HTERT RPE-1 (cell line): Measurements from ENCODE around the gene SPACA7.

Experiments
- in situ Hi-C: fragments of 300-500 bp; cut with MboI; formaldehyde crosslinking; loops from 4 replicates; pipeline ENCODE4 v1.14.3; 2020; ENCODE audit warnings: low sequenced_read_pairs

SPACA7 gene, protein sequence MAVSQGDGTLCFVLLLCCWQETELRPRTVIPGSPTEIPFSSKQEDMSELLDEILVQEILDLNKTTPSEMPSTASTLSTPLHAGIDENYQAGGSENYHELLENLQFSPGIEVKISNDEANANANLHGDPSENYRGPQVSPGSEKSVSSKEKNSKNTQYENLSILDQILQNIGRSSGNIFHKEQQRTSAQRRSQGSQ

GRCh38 chr13:112376050-112376681, at the start of gene SPACA7:
TSS of gene SPACA7 (plus strand) at chr13:112376355. CDS start at chr13:112376386, 31 bp downstream.
- in situ Hi-C loops = no loop called here

GRCh38 chr13:112326821-112327370, 49.3 kb upstream of the SPACA7 start:
- in situ Hi-C loops = no loop called here

- in situ Hi-C loops = no loop called here
These were observed 47.2 kb upstream of the SPACA7 start for GRCh38 chr13:112328936-112329335.

DNA sequence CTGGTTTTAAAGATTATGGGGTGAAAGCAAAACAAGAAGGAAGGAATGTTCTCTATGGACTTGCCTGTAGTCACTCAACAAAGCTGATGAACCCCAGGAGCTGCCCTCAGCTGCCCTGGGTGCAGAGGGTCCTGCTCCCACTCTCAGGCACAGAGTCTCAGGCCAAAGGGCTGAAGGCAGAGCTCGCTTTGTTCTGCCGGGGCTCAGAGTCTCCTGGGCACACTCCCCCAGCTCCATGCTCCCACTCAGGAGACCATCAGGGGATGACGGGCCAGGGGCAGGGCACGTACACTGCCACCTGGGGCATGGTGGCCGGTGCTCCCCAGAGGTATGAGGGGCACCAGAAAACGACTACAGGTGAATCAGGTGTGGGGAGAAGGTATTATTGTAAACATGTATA, 46.8 kb upstream of the SPACA7 start:
- in situ Hi-C loops = no loop called here

DNA sequence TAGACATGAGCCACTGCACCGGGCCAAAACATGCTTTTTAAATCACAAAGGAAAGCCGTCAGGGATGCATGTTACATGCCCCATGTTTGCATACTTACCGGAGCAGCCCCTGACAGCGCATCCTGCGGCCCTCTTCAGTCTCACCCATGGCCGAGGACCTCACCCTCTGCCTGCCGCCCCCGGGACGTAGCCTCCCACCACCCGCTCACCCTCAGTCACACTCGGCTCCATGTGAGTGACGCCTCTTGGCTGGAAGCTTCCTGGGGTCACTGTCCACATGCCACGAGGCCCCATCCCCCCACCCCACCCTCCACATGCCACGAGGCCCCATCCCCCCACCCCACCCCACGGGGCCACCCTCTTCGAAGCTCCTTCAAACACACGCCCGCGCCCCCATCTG, 46.1 kb upstream of the SPACA7 start:
- in situ Hi-C loops = no loop called here

- in situ Hi-C loops = no loop called here
These were observed 45.4 kb upstream of the SPACA7 start for GRCh38 chr13:112330479-112331381.

- in situ Hi-C loops = no loop called here
These were observed 44.5 kb upstream of the SPACA7 start for GRCh38 chr13:112331675-112332074.

DNA sequence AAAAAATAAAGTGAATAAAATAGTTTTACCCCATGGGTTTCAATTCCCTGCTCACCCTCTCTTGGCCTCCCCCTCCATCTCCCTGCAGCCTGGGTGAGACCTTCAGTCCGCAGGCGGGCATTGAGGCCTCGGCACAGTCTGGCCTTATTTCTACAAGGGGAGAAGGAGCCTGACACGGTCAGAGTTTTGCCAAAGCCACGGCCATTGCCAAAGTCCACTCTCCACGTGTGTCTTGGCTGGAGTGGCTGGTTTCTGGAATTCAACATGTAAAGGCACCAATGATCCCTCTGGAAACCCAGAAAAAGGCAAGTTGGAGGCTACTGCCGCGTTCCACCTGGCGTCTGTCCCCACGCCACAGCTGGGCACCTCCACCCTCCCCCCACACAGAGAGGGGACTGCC, 43.4 kb upstream of the SPACA7 start:
- in situ Hi-C loops = no loop called here

- in situ Hi-C loops = no loop called here
These were observed 42.2 kb upstream of the SPACA7 start for GRCh38 chr13:112333756-112334543.

DNA sequence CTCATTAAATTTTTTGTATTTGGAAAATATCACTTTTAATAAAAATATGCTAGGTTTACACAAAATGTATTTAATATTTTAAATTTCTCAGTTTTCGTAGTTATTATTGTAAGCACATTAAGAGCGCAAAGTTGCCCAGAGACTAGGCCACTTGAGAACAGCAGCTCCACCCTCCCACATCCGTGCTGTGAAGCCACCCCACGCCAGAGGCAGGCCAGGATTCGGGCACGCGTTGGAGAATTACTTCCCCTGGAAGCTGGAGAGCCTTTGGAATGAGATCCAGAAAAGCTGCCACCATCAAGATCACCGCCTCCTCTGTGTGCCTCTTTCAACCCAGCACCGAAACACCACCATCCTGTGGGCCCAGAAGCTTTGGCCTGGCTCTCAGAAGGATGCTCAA, 41.0 kb upstream of the SPACA7 start:
- in situ Hi-C loops = no loop called here

GRCh38 chr13:112341446-112341845, 34.7 kb upstream of the SPACA7 start:
- in situ Hi-C loops = no loop called here

- in situ Hi-C loops = no loop called here
These were observed 34.0 kb upstream of the SPACA7 start for GRCh38 chr13:112341976-112342735.

DNA sequence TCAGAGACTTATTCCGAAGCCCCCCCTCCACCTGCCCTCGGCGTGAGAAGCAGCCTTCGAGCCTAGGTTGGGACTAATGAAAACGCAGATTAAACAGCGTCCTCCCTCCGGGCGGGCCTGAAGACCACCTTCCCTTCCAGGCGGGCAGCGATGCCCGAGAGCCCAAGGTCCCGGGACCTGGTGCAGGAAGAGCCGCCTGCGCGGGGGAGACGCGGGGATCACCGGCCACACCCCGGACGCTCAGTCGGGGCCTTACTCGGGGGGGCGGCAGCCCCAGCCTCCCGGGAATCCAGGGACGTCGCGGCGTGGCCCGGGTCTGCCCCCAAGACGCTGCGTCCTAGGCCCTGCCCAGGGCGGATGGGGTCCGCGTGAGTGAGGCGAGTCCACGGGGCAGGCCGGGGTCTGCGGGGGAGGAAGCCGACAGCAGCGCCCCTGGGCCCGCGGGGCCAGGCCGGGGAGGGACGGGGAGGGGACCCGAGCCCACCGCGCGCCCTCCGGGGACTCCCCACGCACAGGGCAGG, 33.3 kb upstream of the SPACA7 start:
- in situ Hi-C loops = no loop called here

DNA sequence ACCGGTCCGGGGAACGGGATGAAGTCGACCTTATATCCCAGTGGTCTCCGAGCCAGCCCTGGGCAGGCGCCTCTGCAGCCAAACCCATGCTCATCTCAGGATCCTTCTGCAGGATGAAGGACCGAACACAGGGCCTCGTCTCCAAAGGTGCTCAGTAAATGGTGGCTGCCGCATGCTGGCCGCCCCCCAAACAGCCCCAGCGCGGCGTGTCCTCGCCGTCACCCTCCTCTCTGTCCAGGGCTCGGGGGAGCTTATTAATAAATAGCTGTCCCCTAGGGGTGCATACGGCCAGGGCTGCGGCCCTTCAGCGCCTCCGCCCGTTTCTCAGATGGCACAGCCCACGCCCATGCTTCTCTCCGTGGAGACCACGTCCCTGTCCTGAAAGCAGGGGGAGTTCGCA, 32.6 kb upstream of the SPACA7 start:
- in situ Hi-C loops = no loop called here

DNA sequence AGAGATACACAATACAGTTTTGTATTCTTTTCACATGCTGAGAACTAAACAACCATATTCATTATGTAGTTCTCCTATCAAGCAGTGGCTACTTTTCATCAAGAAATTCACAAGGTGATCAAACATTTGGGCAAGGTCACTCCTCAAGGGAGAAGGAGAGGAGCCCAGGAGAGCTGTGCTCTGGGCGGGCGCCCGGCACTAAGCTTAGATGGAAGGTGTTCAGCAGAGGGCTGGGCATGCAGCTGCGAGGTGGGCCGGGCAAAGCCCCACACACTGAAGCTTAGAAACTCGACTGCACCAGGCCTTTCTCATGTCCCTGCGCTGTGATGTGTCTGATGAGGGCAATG, 30.4 kb upstream of the SPACA7 start:
- in situ Hi-C loops = no loop called here

DNA sequence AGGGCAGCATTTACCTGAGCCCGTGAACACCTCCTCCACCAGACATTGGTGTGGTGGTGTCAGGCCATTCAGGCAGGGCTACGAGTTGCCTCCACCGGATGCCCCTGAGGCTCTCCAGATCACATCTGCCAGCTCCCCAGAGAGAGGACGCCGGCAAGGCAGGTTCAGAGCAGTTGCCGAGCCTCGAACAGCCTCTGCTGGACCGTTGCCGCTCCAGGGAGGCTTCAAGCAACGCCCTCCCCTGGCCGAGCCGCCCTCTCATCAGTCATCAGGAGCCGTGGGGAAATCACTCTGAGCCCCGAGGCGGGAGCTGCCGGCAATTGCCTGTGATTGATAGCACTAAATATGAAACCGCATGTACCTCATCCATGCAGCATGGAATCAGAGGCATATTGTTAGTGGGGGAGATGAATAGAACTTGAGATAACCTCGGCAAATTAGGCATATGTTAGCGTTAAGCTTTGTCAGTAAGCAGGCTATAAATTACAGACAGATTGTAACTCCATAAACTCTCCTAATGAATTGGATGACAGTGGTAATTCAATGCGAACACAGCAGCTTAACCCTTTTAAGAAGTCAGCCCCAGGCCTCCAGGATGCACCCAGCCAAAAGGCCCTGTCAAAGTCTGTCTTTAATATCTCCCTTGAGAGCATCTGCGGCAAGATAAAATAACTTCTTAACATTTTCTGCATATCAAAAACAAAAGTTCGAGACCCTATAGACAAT, 29.8 kb upstream of the SPACA7 start:
- in situ Hi-C loops = no loop called here

DNA sequence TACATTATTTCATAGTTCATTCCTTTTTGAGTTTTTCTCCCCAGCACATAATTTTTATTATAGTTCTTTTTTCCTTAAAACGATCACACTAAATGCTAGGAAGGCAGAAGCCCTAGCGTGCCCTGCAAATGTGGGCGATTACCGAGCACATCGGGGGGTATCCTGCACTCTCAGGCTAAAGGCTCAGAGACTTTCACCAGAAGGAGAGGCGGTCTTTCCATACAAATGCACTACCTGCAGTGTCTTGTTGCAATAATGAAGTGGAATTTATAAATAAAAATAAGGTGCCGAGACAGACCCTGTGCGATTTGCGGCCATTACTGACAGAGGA, 29.3 kb upstream of the SPACA7 start:
- in situ Hi-C loops = no loop called here

DNA sequence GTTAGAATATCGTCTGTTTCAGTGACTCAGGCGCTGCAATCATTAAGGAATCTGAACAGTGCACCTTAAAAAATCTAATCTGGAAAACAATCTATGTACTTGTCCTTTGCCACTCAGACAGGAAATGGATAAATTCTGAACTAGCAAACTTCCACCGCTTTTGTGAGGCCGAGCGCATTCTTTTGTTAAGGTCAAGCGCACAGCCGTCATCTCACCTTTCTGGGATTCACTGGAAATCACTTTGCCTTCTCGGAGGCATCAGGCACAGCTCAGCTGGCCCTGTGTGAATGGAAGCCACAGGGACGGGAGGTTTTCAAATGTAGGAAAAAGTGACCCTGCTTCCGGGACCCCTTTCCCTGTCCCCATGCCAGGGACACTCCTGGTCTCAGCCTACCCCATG, 28.2 kb upstream of the SPACA7 start:
- in situ Hi-C loops = no loop called here

GRCh38 chr13:112348642-112349345, 27.4 kb upstream of the SPACA7 start:
- in situ Hi-C loops = no loop called here
